Erythroblast (primary cell): ENCODE data around the gene P4HA2.

Source experiments
- GATA1 ChIP-seq: IDR thresholded peaks from 2 replicates; pipeline ENCODE4 v1.6.1; 2011; ENCODE audit warnings: low read depth, mild to moderate bottlenecking, control low read depth, low read length, moderate library complexity
- POLR2A ChIP-seq: IDR thresholded peaks from 2 replicates; pipeline ENCODE4 v1.6.1; 2011; ENCODE audit warnings: mild to moderate bottlenecking, low read length

- no peak for TF ChIP-seq POLR2A
- no peak for TF ChIP-seq GATA1
These were observed 31.9 kb downstream of the P4HA2 start for GRCh38 chr5:132195727-132196126.
